Uterus (tissue), 2 donors: Measurements from ENCODE around the gene TARP.

Source experiments
- POLR2A ChIP-seq, 2 donors: fragments of 450-650 bp; IDR thresholded peaks; one replicate each; pipeline ENCODE4 v1.6.1; 2016; ENCODE audit warnings: antibody characterized with exemption in 2 of 2, mild to moderate bottlenecking in 1 of 2, moderate library complexity in 1 of 2
- TF ChIP-seq, protein P1 (sequence below), 4 experiments: fragments of 200-600 bp in 2 of 4; fragments of 450-650 bp in 2 of 4; sonication (generic) in 2 of 4; IDR thresholded peaks; one replicate each; pipeline ENCODE4 v1.5.1; 2016 to 2019; ENCODE audit warnings: antibody characterized with exemption in 4 of 4, mild to moderate bottlenecking in 2 of 4, moderate library complexity in 1 of 4

DNA sequence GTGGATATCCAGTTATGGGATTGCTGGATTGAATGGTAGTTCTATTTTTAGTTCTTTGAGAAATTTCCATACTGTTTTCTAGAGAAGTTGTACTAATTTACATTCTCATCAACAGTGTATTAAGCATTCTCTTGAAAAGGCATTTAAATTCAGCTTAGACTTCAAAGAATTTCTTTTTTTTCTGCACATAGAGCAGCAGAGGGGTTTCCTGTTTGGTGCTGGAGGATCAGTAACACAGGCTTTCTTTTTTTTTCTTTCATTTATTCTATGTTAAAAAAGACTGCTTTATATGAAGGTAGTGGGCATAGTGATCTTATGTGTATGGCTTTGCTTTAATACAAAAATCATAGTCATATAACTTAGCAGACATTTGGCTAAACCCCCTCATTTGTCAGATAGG lies 47.6 kb upstream of the TARP start:
- no peak for TF ChIP-seq POLR2A (IDR thresholded peaks at IDR 0.05)
- TF ChIP-seq, protein P1, sequence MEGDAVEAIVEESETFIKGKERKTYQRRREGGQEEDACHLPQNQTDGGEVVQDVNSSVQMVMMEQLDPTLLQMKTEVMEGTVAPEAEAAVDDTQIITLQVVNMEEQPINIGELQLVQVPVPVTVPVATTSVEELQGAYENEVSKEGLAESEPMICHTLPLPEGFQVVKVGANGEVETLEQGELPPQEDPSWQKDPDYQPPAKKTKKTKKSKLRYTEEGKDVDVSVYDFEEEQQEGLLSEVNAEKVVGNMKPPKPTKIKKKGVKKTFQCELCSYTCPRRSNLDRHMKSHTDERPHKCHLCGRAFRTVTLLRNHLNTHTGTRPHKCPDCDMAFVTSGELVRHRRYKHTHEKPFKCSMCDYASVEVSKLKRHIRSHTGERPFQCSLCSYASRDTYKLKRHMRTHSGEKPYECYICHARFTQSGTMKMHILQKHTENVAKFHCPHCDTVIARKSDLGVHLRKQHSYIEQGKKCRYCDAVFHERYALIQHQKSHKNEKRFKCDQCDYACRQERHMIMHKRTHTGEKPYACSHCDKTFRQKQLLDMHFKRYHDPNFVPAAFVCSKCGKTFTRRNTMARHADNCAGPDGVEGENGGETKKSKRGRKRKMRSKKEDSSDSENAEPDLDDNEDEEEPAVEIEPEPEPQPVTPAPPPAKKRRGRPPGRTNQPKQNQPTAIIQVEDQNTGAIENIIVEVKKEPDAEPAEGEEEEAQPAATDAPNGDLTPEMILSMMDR (IDR thresholded peaks at IDR 0.05) = no peak
